AG20443 (cell line): ENCODE results near the gene MSRB1.

Experiments
- DNase-seq: peaks from one replicate; pipeline ENCODE4 v3.0.0; 2012; ENCODE audit warnings: low spot score, mixed read lengths

Gene MSRB1

GRCh38 chr16:1942810-1943726, at the start of gene MSRB1:
TSS of gene MSRB1 (minus strand) at chr16:1943199. CDS start at chr16:1943156, 43 bp downstream.
- DNase-seq, result peak; percentile 100

GRCh38 chr16:1991948-1992703, 49.1 kb upstream of the MSRB1 start:
- DNase-seq, result peak; percentile 94

- no peak for DNase-seq
Observed at GRCh38 chr16:1991588-1991947, 48.6 kb upstream of the MSRB1 start.

- no peak for DNase-seq
Observed at GRCh38 chr16:1991135-1991551, 48.1 kb upstream of the MSRB1 start.

- no peak for DNase-seq
Observed at GRCh38 chr16:1990351-1991134, 47.5 kb upstream of the MSRB1 start.

GRCh38 chr16:1990101-1990350, 47.0 kb upstream of the MSRB1 start:
- DNase-seq, result no peak

- DNase-seq, result peak; percentile 51
Observed at GRCh38 chr16:1989209-1990100, 46.5 kb upstream of the MSRB1 start, which contains the start of gene SYNGR3. TSS of gene SYNGR3 (plus strand) at chr16:1989970. CDS start at chr16:1990103, 133 bp downstream.

GRCh38 chr16:1987198-1987597, 44.2 kb upstream of the MSRB1 start:
- DNase-seq, result no peak

- DNase-seq, result no peak
Observed at GRCh38 chr16:1985466-1986150, 42.6 kb upstream of the MSRB1 start.

GRCh38 chr16:1984347-1985225, 41.6 kb upstream of the MSRB1 start:
- peak; percentile 40 for DNase-seq

- DNase-seq, result peak; percentile 98
Observed at GRCh38 chr16:1983544-1984346, 40.7 kb upstream of the MSRB1 start, which contains the start of gene GFER. TSS of gene GFER (plus strand) at chr16:1984193. CDS start at chr16:1984219, 26 bp downstream.

- DNase-seq, result no peak
Observed at GRCh38 chr16:1982991-1983543, 40.1 kb upstream of the MSRB1 start.

- no peak for DNase-seq
Observed at GRCh38 chr16:1982013-1982433, 39.0 kb upstream of the MSRB1 start.

- DNase-seq, result no peak
Observed at GRCh38 chr16:1981398-1981836, 38.4 kb upstream of the MSRB1 start, which contains the start of gene NOXO1. TSS of gene NOXO1 (minus strand) at chr16:1981469. CDS start at chr16:1981179, 290 bp downstream.

- no peak for DNase-seq
Observed at GRCh38 chr16:1980770-1981087, 37.7 kb upstream of the MSRB1 start.

- DNase-seq, result no peak
Observed at GRCh38 chr16:1980030-1980769, 37.2 kb upstream of the MSRB1 start.

GRCh38 chr16:1979271-1980029, 36.5 kb upstream of the MSRB1 start:
- no peak for DNase-seq
